ENCODE data around the gene PPP2R2C.

Gene PPP2R2C

GRCh38 chr4:6308899-6309643 lies 163.3 kb downstream of the PPP2R2C start:
- Histone ChIP-seq H3K4me1 (ENCODE audit: control insufficient read depth in 5 of 5, insufficient read depth in 5 of 5, low read length in 5 of 5) (peaks cover 0 to 13% (median 10%) of the 10 kb centered on the region in 5 donors), H3K4me3 (ENCODE audit: low read depth in 1 of 5, low read length in 5 of 5) (peak overlapping the region in 4 of 5 donors; percentile 30 to 58 (median 46)), H3K36me3 (ENCODE audit: control insufficient read depth in 5 of 5, insufficient read depth in 5 of 5, low read length in 5 of 5) (peaks cover 0 to 16% (median 6%) of the 10 kb centered on the region in 5 donors), H3K9me3 (ENCODE audit: control insufficient read depth in 5 of 5, low read length in 5 of 5) (no peaks in the 10 kb centered on the region), H3K27me3 (ENCODE audit: control insufficient read depth in 5 of 5, insufficient read depth in 4 of 5, low read length in 5 of 5) (peaks cover 6 to 25% (median 20%) of the 10 kb centered on the region in 5 donors), H3K9ac (ENCODE audit: low read length in 5 of 5) (peak overlapping the region in 1 of 5 donors; percentile 21), H3K27ac (ENCODE audit: low read depth, low read length) (no peak overlapping the region)

- H3K36me3 ChIP-seq (ENCODE audit: control insufficient read depth in 5 of 5, insufficient read depth in 5 of 5, low read length in 5 of 5), result peaks cover 0 to 28% (median 17%) of the 10 kb centered on the region in 5 donors
- peaks cover 0 to 12% (median 10%) of the 10 kb centered on the region in 5 donors for H3K4me1 ChIP-seq (ENCODE audit: control insufficient read depth in 5 of 5, insufficient read depth in 5 of 5, low read length in 5 of 5)
- no peak overlapping the region for H3K4me3 ChIP-seq (ENCODE audit: low read depth in 1 of 5, low read length in 5 of 5)
- no peaks in the 10 kb centered on the region for H3K9me3 ChIP-seq (ENCODE audit: control insufficient read depth in 5 of 5, low read length in 5 of 5)
- H3K27ac ChIP-seq (ENCODE audit: low read depth, low read length), result no peak overlapping the region
- peaks cover 6 to 22% (median 17%) of the 10 kb centered on the region in 5 donors for H3K27me3 ChIP-seq (ENCODE audit: control insufficient read depth in 5 of 5, insufficient read depth in 4 of 5, low read length in 5 of 5)
- H3K9ac ChIP-seq (ENCODE audit: low read length in 5 of 5), result no peak overlapping the region
These were observed 164.5 kb downstream of the PPP2R2C start for GRCh38 chr4:6307891-6308290.

- Histone ChIP-seq H3K4me1 (ENCODE audit: control insufficient read depth in 5 of 5, insufficient read depth in 5 of 5, low read length in 5 of 5) (peaks cover 0 to 12% (median 10%) of the 10 kb centered on the region in 5 donors), H3K36me3 (ENCODE audit: control insufficient read depth in 5 of 5, insufficient read depth in 5 of 5, low read length in 5 of 5) (peaks cover 0 to 35% (median 24%) of the 10 kb centered on the region in 5 donors), H3K9ac (ENCODE audit: low read length in 5 of 5) (no peak overlapping the region), H3K9me3 (ENCODE audit: control insufficient read depth in 5 of 5, low read length in 5 of 5) (no peaks in the 10 kb centered on the region), H3K27me3 (ENCODE audit: control insufficient read depth in 5 of 5, insufficient read depth in 4 of 5, low read length in 5 of 5) (peaks cover 6 to 22% (median 17%) of the 10 kb centered on the region in 5 donors), H3K4me3 (ENCODE audit: low read depth in 1 of 5, low read length in 5 of 5) (no peak overlapping the region), H3K27ac (ENCODE audit: low read depth, low read length) (no peak overlapping the region)
These were observed 165.2 kb downstream of the PPP2R2C start for GRCh38 chr4:6307230-6307629.

GRCh38 chr4:6306299-6306698 lies 166.1 kb downstream of the PPP2R2C start:
- H3K4me3 ChIP-seq (ENCODE audit: low read depth in 1 of 5, low read length in 5 of 5), result no peak overlapping the region
- peaks cover 0 to 3% (median 0%) of the 10 kb centered on the region in 5 donors for H3K9me3 ChIP-seq (ENCODE audit: control insufficient read depth in 5 of 5, low read length in 5 of 5)
- H3K9ac ChIP-seq (ENCODE audit: low read length in 5 of 5), result no peak overlapping the region
- peaks cover 0 to 44% (median 33%) of the 10 kb centered on the region in 5 donors for H3K36me3 ChIP-seq (ENCODE audit: control insufficient read depth in 5 of 5, insufficient read depth in 5 of 5, low read length in 5 of 5)
- H3K27me3 ChIP-seq (ENCODE audit: control insufficient read depth in 5 of 5, insufficient read depth in 4 of 5, low read length in 5 of 5), result peaks cover 6 to 22% (median 17%) of the 10 kb centered on the region in 5 donors
- no peak overlapping the region for H3K27ac ChIP-seq (ENCODE audit: low read depth, low read length)
- H3K4me1 ChIP-seq (ENCODE audit: control insufficient read depth in 5 of 5, insufficient read depth in 5 of 5, low read length in 5 of 5), result peaks cover 0 to 12% (median 10%) of the 10 kb centered on the region in 5 donors

- peaks cover 0 to 6% (median 2%) of the 10 kb centered on the region in 5 donors for H3K27me3 ChIP-seq (ENCODE audit: control insufficient read depth in 5 of 5, insufficient read depth in 4 of 5, low read length in 5 of 5)
- H3K9ac ChIP-seq (ENCODE audit: low read length in 5 of 5), result no peak overlapping the region
- peaks cover 0 to 3% (median 0%) of the 10 kb centered on the region in 5 donors for H3K9me3 ChIP-seq (ENCODE audit: control insufficient read depth in 5 of 5, low read length in 5 of 5)
- peaks cover 0 to 62% (median 51%) of the 10 kb centered on the region in 5 donors for H3K36me3 ChIP-seq (ENCODE audit: control insufficient read depth in 5 of 5, insufficient read depth in 5 of 5, low read length in 5 of 5)
- H3K4me3 ChIP-seq (ENCODE audit: low read depth in 1 of 5, low read length in 5 of 5), result no peak overlapping the region
- peaks cover 0 to 2% (median 1%) of the 10 kb centered on the region in 5 donors for H3K4me1 ChIP-seq (ENCODE audit: control insufficient read depth in 5 of 5, insufficient read depth in 5 of 5, low read length in 5 of 5)
- no peak overlapping the region for H3K27ac ChIP-seq (ENCODE audit: low read depth, low read length)
These were observed 168.5 kb downstream of the PPP2R2C start for GRCh38 chr4:6303943-6304342.

GRCh38 chr4:6302869-6303268 lies 169.5 kb downstream of the PPP2R2C start:
- Histone ChIP-seq H3K4me3 (ENCODE audit: low read depth in 1 of 5, low read length in 5 of 5) (no peak overlapping the region), H3K36me3 (ENCODE audit: control insufficient read depth in 5 of 5, insufficient read depth in 5 of 5, low read length in 5 of 5) (peaks cover 0 to 73% (median 62%) of the 10 kb centered on the region in 5 donors), H3K27ac (ENCODE audit: low read depth, low read length) (no peak overlapping the region), H3K4me1 (ENCODE audit: control insufficient read depth in 5 of 5, insufficient read depth in 5 of 5, low read length in 5 of 5) (no peaks in the 10 kb centered on the region), H3K9ac (ENCODE audit: low read length in 5 of 5) (no peak overlapping the region), H3K9me3 (ENCODE audit: control insufficient read depth in 5 of 5, low read length in 5 of 5) (peaks cover 0 to 3% (median 0%) of the 10 kb centered on the region in 5 donors), H3K27me3 (ENCODE audit: control insufficient read depth in 5 of 5, insufficient read depth in 4 of 5, low read length in 5 of 5) (peaks cover 0 to 6% (median 0%) of the 10 kb centered on the region in 5 donors)

GRCh38 chr4:6301732-6302442 lies 170.5 kb downstream of the PPP2R2C start:
- Histone ChIP-seq H3K36me3 (ENCODE audit: control insufficient read depth in 5 of 5, insufficient read depth in 5 of 5, low read length in 5 of 5) (peaks cover 0 to 83% (median 71%) of the 10 kb centered on the region in 5 donors), H3K27ac (ENCODE audit: low read depth, low read length) (no peak overlapping the region), H3K9me3 (ENCODE audit: control insufficient read depth in 5 of 5, low read length in 5 of 5) (peaks cover 0 to 3% (median 0%) of the 10 kb centered on the region in 5 donors), H3K4me1 (ENCODE audit: control insufficient read depth in 5 of 5, insufficient read depth in 5 of 5, low read length in 5 of 5) (no peaks in the 10 kb centered on the region), H3K27me3 (ENCODE audit: control insufficient read depth in 5 of 5, insufficient read depth in 4 of 5, low read length in 5 of 5) (no peaks in the 10 kb centered on the region), H3K4me3 (ENCODE audit: low read depth in 1 of 5, low read length in 5 of 5) (no peak overlapping the region), H3K9ac (ENCODE audit: low read length in 5 of 5) (no peak overlapping the region)

- H3K27me3 ChIP-seq (ENCODE audit: control insufficient read depth in 5 of 5, insufficient read depth in 4 of 5, low read length in 5 of 5), result no peaks in the 10 kb centered on the region
- H3K4me3 ChIP-seq (ENCODE audit: low read depth in 1 of 5, low read length in 5 of 5), result no peak overlapping the region
- no peak overlapping the region for H3K9ac ChIP-seq (ENCODE audit: low read length in 5 of 5)
- H3K27ac ChIP-seq (ENCODE audit: low read depth, low read length), result no peak overlapping the region
- peaks cover 0 to 90% (median 78%) of the 10 kb centered on the region in 5 donors for H3K36me3 ChIP-seq (ENCODE audit: control insufficient read depth in 5 of 5, insufficient read depth in 5 of 5, low read length in 5 of 5)
- peaks cover 0 to 3% (median 0%) of the 10 kb centered on the region in 5 donors for H3K9me3 ChIP-seq (ENCODE audit: control insufficient read depth in 5 of 5, low read length in 5 of 5)
- H3K4me1 ChIP-seq (ENCODE audit: control insufficient read depth in 5 of 5, insufficient read depth in 5 of 5, low read length in 5 of 5), result no peaks in the 10 kb centered on the region
These were observed 171.2 kb downstream of the PPP2R2C start for GRCh38 chr4:6301051-6301731.

GRCh38 chr4:6300359-6300758 lies 172.1 kb downstream of the PPP2R2C start:
- H3K9me3 ChIP-seq (ENCODE audit: control insufficient read depth in 5 of 5, low read length in 5 of 5), result peaks cover 0 to 3% (median 0%) of the 10 kb centered on the region in 5 donors
- H3K36me3 ChIP-seq (ENCODE audit: control insufficient read depth in 5 of 5, insufficient read depth in 5 of 5, low read length in 5 of 5), result peaks cover 0 to 95% (median 87%) of the 10 kb centered on the region in 5 donors
- H3K4me3 ChIP-seq (ENCODE audit: low read depth in 1 of 5, low read length in 5 of 5), result no peak overlapping the region
- no peaks in the 10 kb centered on the region for H3K27me3 ChIP-seq (ENCODE audit: control insufficient read depth in 5 of 5, insufficient read depth in 4 of 5, low read length in 5 of 5)
- H3K4me1 ChIP-seq (ENCODE audit: control insufficient read depth in 5 of 5, insufficient read depth in 5 of 5, low read length in 5 of 5), result no peaks in the 10 kb centered on the region
- H3K9ac ChIP-seq (ENCODE audit: low read length in 5 of 5), result no peak overlapping the region
- H3K27ac ChIP-seq (ENCODE audit: low read depth, low read length), result no peak overlapping the region
